Heart right ventricle (tissue), 16 donors: Measurements from ENCODE around the gene CLDN15. TPM values are rescaled to one million over a fixed set of nuclear protein-coding genes. Genes with fewer than 3 reads are reported as not detected.

ENCODE experiments used
- ATAC-seq, 8 donors: fragments of 200-7000 bp; cut with Tn5 transposase; one replicate each; pipeline ENCODE4 v1.9.1; 2020; ENCODE audit warnings: mild to moderate bottlenecking in 8 of 8, moderate library complexity in 8 of 8, moderate number of reproducible peaks in 1 of 8
- DNase-seq, 2 donors: peaks; one replicate each; pipeline ENCODE4 v3.0.0-alpha.2; 2020
- H3K27ac ChIP-seq, 10 donors: fragments of 200-600 bp; sonication (generic) in 2 of 10; one replicate each; pipeline versions ENCODE4 v1.5.0 to v1.8.0; 2020 to 2022; ENCODE audit warnings: mild to moderate bottlenecking in 3 of 10
- H3K27me3 ChIP-seq, 7 donors: fragments of 200-600 bp; one replicate each; pipeline ENCODE4 v1.8.0; 2021 to 2022; ENCODE audit warnings: mild to moderate bottlenecking in 2 of 7
- H3K36me3 ChIP-seq, 9 donors: fragments of 200-600 bp; sonication (generic) in 1 of 9; one replicate each; pipeline versions ENCODE4 v1.5.0 to v1.8.0; 2020 to 2022; ENCODE audit warnings: mild to moderate bottlenecking in 2 of 9
- H3K4me1 ChIP-seq, 9 donors: fragments of 200-600 bp; sonication (generic) in 1 of 9; one replicate each; pipeline versions ENCODE4 v1.5.0 to v1.8.0; 2020 to 2022; ENCODE audit warnings: mild to moderate bottlenecking in 4 of 9
- H3K4me3 ChIP-seq, 10 donors: fragments of 200-600 bp; sonication (generic) in 2 of 10; one replicate each; pipeline versions ENCODE4 v1.5.0 to v1.8.0; 2020 to 2022; ENCODE audit warnings: mild to moderate bottlenecking in 7 of 10, moderate library complexity in 2 of 10
- H3K9me3 ChIP-seq, 11 donors: fragments of 200-600 bp in 10 of 11; sonication (generic) in 2 of 11; one replicate each; pipeline versions ENCODE4 v1.5.0 to v1.8.0; 2013 to 2022; ENCODE audit warnings: mild to moderate bottlenecking in 2 of 11, control low read depth in 1 of 11, moderate library complexity in 1 of 11
- WGBS, 2 donors: extraction: QIAGEN DNeasy Blood & Tissue Kit; methylation state at CpG; one replicate each; pipeline ENCODE4 v1.1.7; 2013; ENCODE audit warnings: inconsistent platforms in 1 of 2; 5-methylcytosine and 5-hydroxymethylcytosine counted together
- intact Hi-C, 10 donors: fragments of 100-400 bp; cut with DNase I; formaldehyde crosslinking; loops; one replicate each; pipeline versions ENCODE4 v1.11.1 to v1.14.2; 2022
- polyA plus RNA-seq, 2 donors: library from polyadenylated mRNA; stranded (reverse); fragments of 200-250 nt; gene quantifications; one replicate each; pipeline ENCODE4 v1.2.3, GENCODE V29; 2013
- total RNA-seq, 10 donors: library from RNA; stranded (reverse); fragmentation: NEBNext Ultra II Directional in 3 of 10; extraction: Animal tissue kit (Norgen Biotek cat#: 25700) in 3 of 10; gene quantifications; one replicate each; pipeline versions ENCODE4 v1.2.1 to v1.2.4, GENCODE V29; 2021 to 2023
- TF ChIP-seq, protein P1 (sequence below), 9 donors: fragments of 200-600 bp; sonication (generic) in 2 of 9; IDR thresholded peaks; one replicate each; pipeline versions ENCODE4 v1.5.0 to v1.8.0; 2021 to 2022; ENCODE audit warnings: antibody characterized with exemption in 9 of 9, mild to moderate bottlenecking in 5 of 9, moderate library complexity in 1 of 9
- donor health status: Arrhythmogenic right ventricular cardiomyopathy.
- donor health status: ischemic (EF 13 %, LVEDD 7.1; RV severe dilation, severe dysfunction).
- donor health status: healthy with polysubstance abuse.
- donor health status: DM: no; HTN: yes; CAD: no.
- donor health status: DM: no; HTN: no; CAD: no.
- donor health status: ischemic (EF 25% LVEDD 6.9; RV normal size, moderate dysfunction).
- donor health status: ischemic (EF 25% LVEDD 5.7; RV mildly dilated, moderate dysfunction).
- donor health status: healthy.
- donor health status: DM: yes; HTN: yes; CAD: no.
- donor health status: Ischemic cardiomyopathy.
- donor health status: ischemic (EF 35%, LVEDD 5.7; RV mildly dilated, moderate dysfunction).
- donor health status: nonischemic (EF 11% LVEDD 7.7; RV severe dilation, severe dysfunction).
- donor health status: DM: yes; HTN: yes; CAD: no.
- donor health status: PGD.
- donor health status: ischemic (EF 29% LVEDD 5.4; RV normal size, mild dysfunction).
- donor health status: nonischemic (EF 23%, LVEDD 6.1; RV moderate dilation, normal function).

Gene CLDN15
- total and polyA plus RNA-seq, 12 donors = 1.2 to 5.4 (median 2.0) TPM

DNA sequence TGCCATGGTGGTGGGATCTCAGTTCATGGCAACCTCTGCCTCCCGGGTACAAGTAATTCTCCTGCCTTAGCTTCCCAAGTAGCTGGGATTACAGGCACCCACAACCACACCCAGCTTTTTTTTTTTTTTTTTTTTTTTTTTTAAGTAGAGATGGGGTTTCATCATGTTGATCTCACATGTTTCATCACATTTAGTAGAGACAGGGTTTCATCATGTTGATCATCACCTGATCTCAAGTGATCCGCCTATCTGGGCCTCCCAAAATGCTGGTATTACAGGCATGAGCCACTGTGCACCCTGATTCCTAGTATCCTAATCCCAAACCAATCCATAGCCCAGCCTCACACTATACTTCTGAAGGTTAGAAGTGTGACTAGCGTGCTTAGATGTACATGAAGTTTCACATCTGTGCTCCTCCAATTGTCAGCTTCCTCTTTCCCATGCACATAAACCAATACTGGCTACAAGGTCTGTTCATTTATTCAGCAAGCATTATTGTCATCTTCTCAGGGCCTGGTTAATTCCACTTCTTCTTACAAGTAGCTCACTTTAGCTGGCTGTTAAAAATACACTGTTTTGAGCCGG lies 50.7 kb downstream of the CLDN15 start:
- ATAC-seq (no peak), DNase-seq (no peak)
- Histone ChIP-seq H3K36me3 (no peaks in the 10 kb centered on the region), H3K27ac (no peak overlapping the region), H3K9me3 (no peaks in the 10 kb centered on the region), H3K27me3 (peaks cover 0 to 66% (median 35%) of the 10 kb centered on the region in 7 donors), H3K4me1 (no peaks in the 10 kb centered on the region), H3K4me3 (no peak overlapping the region)
- TF ChIP-seq, protein P1, sequence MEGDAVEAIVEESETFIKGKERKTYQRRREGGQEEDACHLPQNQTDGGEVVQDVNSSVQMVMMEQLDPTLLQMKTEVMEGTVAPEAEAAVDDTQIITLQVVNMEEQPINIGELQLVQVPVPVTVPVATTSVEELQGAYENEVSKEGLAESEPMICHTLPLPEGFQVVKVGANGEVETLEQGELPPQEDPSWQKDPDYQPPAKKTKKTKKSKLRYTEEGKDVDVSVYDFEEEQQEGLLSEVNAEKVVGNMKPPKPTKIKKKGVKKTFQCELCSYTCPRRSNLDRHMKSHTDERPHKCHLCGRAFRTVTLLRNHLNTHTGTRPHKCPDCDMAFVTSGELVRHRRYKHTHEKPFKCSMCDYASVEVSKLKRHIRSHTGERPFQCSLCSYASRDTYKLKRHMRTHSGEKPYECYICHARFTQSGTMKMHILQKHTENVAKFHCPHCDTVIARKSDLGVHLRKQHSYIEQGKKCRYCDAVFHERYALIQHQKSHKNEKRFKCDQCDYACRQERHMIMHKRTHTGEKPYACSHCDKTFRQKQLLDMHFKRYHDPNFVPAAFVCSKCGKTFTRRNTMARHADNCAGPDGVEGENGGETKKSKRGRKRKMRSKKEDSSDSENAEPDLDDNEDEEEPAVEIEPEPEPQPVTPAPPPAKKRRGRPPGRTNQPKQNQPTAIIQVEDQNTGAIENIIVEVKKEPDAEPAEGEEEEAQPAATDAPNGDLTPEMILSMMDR (IDR thresholded peaks at IDR 0.05) = no peak
- 83 to 84% methylated on average over 4 of the region's 4 CpGs for WGBS, 2 donors
- intact Hi-C loops = no loop called here

DNA sequence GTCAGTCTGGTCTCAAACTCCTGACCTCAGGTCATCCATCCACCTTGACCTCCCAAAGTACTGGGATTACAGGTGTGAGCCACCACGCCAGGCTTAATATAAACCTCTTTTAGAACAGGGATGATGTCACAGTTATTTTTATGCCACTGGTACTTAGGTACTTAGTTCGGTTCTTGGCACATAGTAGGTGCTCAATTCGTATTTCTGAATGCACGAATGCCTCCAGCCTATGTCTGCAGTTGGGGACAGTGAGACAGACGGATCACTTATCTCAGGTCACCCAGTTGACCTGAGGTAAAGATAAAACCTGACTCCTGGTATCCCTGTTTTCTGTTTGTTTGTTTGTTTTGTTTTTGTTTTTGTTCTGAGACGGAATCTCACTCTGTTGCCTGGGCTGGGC lies 51.4 kb downstream of the CLDN15 start:
- TF ChIP-seq, protein P1 (IDR thresholded peaks at IDR 0.05) = no peak

DNA sequence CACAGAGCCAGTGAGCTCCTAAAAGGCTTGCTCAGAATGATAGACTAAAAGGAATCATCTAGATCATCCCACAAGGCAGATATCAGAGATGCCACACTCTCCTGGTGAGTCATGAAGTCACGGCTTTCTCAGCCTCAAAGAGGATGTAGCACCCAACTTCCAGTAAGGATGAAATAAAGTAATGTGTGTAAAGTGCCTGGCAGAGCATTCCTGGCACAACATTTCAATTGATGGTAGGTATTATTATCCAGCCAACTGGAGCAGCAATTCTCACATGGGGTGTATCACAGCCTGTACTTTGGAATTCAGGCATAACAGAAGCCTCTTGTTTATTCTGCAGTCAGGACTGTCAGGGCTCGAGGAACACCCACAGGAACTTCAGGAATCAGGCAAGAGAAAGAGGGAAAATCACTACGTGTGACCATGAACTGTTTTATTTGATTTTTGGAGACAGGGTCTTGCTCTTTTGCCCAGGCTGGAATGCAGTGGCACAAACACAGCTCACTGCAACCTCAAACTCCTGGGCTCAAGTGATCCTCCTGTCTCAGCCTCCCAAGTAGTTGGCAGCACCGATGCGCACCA lies 52.3 kb downstream of the CLDN15 start:
- no peak overlapping the region for H3K27ac ChIP-seq
- 51 to 64% methylated on average over 5 of the region's 5 CpGs for WGBS, 2 donors
- H3K4me3 ChIP-seq = no peak overlapping the region
- ATAC-seq (no peak), DNase-seq (no peak)
- intact Hi-C loops = no loop called here
- no peaks in the 10 kb centered on the region for H3K9me3 ChIP-seq
- TF ChIP-seq, protein P1 (IDR thresholded peaks at IDR 0.05) = no peak
- no peaks in the 10 kb centered on the region for H3K36me3 ChIP-seq
- peaks cover 5 to 81% (median 50%) of the 10 kb centered on the region in 7 donors for H3K27me3 ChIP-seq
- H3K4me1 ChIP-seq = no peaks in the 10 kb centered on the region

More for the DNA sequence above, 51.4 kb downstream of the CLDN15 start:
- 56 to 62% methylated on average over 6 of the region's 6 CpGs for WGBS, 2 donors
- ATAC-seq (no peak), DNase-seq (no peak)
- no peaks in the 10 kb centered on the region for H3K9me3 ChIP-seq
- no peak overlapping the region for H3K27ac ChIP-seq
- H3K4me3 ChIP-seq = no peak overlapping the region
- intact Hi-C loops = no loop called here
- no peaks in the 10 kb centered on the region for H3K36me3 ChIP-seq
- H3K4me1 ChIP-seq = no peaks in the 10 kb centered on the region
- H3K27me3 ChIP-seq = peaks cover 0 to 73% (median 41%) of the 10 kb centered on the region in 7 donors

Other genes with a start within 250 kb of the CLDN15 start
- not detected for gene MUC17, start 217.7 kb downstream of the CLDN15 start, total RNA-seq
- not detected for gene MUC17, start 217.7 kb downstream of the CLDN15 start, polyA plus RNA-seq
- 10 to 100 TPM; 12.8 to 28.4 (median 16.7) TPM for gene TRIM56, start 152.3 kb downstream of the CLDN15 start, total RNA-seq
- 10 to 100 TPM in 1 of 2 donors, 1 to 10 TPM in 1; 5.8 to 12.9 TPM for gene TRIM56, start 152.3 kb downstream of the CLDN15 start, polyA plus RNA-seq
- gene SERPINE1, start 110.7 kb downstream of the CLDN15 start, total RNA-seq = 10 to 100 TPM in 3 of 10 donors, 1 to 10 TPM in 7; 1.2 to 67.8 (median 4.6) TPM
- 100 to 1,000 TPM in 1 of 2 donors, 1 to 10 TPM in 1; 2.1 to 269 TPM for gene SERPINE1, start 110.7 kb downstream of the CLDN15 start, polyA plus RNA-seq
- gene AP1S1, start 83.3 kb downstream of the CLDN15 start, total RNA-seq = 10 to 100 TPM in 7 of 10 donors, 1 to 10 TPM in 3; 7.8 to 15.2 (median 11.2) TPM
- 10 to 100 TPM; 16.1 to 33.1 TPM for gene AP1S1, start 83.3 kb downstream of the CLDN15 start, polyA plus RNA-seq
- not detected for gene VGF, start 72.2 kb downstream of the CLDN15 start, total RNA-seq
- gene VGF, start 72.2 kb downstream of the CLDN15 start, polyA plus RNA-seq = under 1 TPM in 1 of 2 donors, not detected in 1; 0.17 TPM
- not detected for gene NAT16, start 57.5 kb downstream of the CLDN15 start, total RNA-seq
- not detected for gene NAT16, start 57.5 kb downstream of the CLDN15 start, polyA plus RNA-seq
- gene MOGAT3, start 36.8 kb downstream of the CLDN15 start, total RNA-seq = not detected
- not detected for gene MOGAT3, start 36.8 kb downstream of the CLDN15 start, polyA plus RNA-seq
- gene PLOD3, start 20.2 kb downstream of the CLDN15 start, total RNA-seq = 10 to 100 TPM; 27.1 to 56.4 (median 36.0) TPM
- gene PLOD3, start 20.2 kb downstream of the CLDN15 start, polyA plus RNA-seq = 10 to 100 TPM; 35.4 to 61.2 TPM
- gene ZNHIT1, start 19.6 kb downstream of the CLDN15 start, total RNA-seq = 10 to 100 TPM; 45.4 to 59.3 (median 49.8) TPM
- 100 to 1,000 TPM in 1 of 2 donors, 10 to 100 TPM in 1; 99.2 to 194 TPM for gene ZNHIT1, start 19.6 kb downstream of the CLDN15 start, polyA plus RNA-seq
- gene FIS1, start 7.3 kb upstream of the CLDN15 start, total RNA-seq = 100 to 1,000 TPM; 251 to 350 (median 292) TPM
- gene FIS1, start 7.3 kb upstream of the CLDN15 start, polyA plus RNA-seq = 100 to 1,000 TPM; 147 to 439 TPM
- 10 to 100 TPM; 19.9 to 44.1 (median 32.5) TPM for gene IFT22, start 84.0 kb upstream of the CLDN15 start, total RNA-seq
- gene IFT22, start 84.0 kb upstream of the CLDN15 start, polyA plus RNA-seq = 10 to 100 TPM; 11.3 to 37.9 TPM
- gene COL26A1, start 125.1 kb upstream of the CLDN15 start, total RNA-seq = under 1 TPM in 1 of 10 donors, not detected in 9; 0.50 TPM
- under 1 TPM in 1 of 2 donors, not detected in 1; 0.07 TPM for gene COL26A1, start 125.1 kb upstream of the CLDN15 start, polyA plus RNA-seq